Activated CD8-positive, alpha-beta memory T cell treated with anti-CD3 and anti-CD28 coated beads, Interleukin-2, amount 50 U/mL, for 24 hours (primary cell): ENCODE data around the gene PDGFD.

ENCODE experiments used
- DNase-seq: peaks from one replicate; pipeline ENCODE4 v3.0.0-alpha.2; 2020; ENCODE audit errors: extremely low read depth

Gene PDGFD

GRCh38 chr11:103958475-103959215, 205.3 kb downstream of the PDGFD start:
- no peak for DNase-seq

GRCh38 chr11:103953797-103954486, 210.0 kb downstream of the PDGFD start:
- no peak for DNase-seq

GRCh38 chr11:103949781-103950180, 214.2 kb downstream of the PDGFD start:
- no peak for DNase-seq

- DNase-seq: no peak
Measured at GRCh38 chr11:103948187-103948763, 215.7 kb downstream of the PDGFD start.

GRCh38 chr11:103947546-103947919, 216.4 kb downstream of the PDGFD start:
- DNase-seq: no peak

- DNase-seq: no peak
Measured at GRCh38 chr11:103946793-103947545, 217.0 kb downstream of the PDGFD start.

GRCh38 chr11:103944251-103944940, 219.6 kb downstream of the PDGFD start:
- no peak for DNase-seq

- DNase-seq: no peak
Measured at GRCh38 chr11:103942646-103943045, 221.3 kb downstream of the PDGFD start.

GRCh38 chr11:103940551-103940950, 223.4 kb downstream of the PDGFD start:
- no peak for DNase-seq

GRCh38 chr11:103939694-103940093, 224.3 kb downstream of the PDGFD start:
- no peak for DNase-seq

- no peak for DNase-seq
Measured at GRCh38 chr11:103936059-103936458, 227.9 kb downstream of the PDGFD start.

- no peak for DNase-seq
Measured at GRCh38 chr11:103935219-103935618, 228.7 kb downstream of the PDGFD start.

GRCh38 chr11:103929170-103929903, 234.6 kb downstream of the PDGFD start:
- DNase-seq: no peak

- no peak for DNase-seq
Measured at GRCh38 chr11:103928802-103929161, 235.2 kb downstream of the PDGFD start.

GRCh38 chr11:103928040-103928801, 235.7 kb downstream of the PDGFD start:
- DNase-seq: no peak

- DNase-seq: no peak
Measured at GRCh38 chr11:103927535-103927934, 236.4 kb downstream of the PDGFD start.

- DNase-seq: no peak
Measured at GRCh38 chr11:103926990-103927389, 237.0 kb downstream of the PDGFD start.

- no peak for DNase-seq
Measured at GRCh38 chr11:103924166-103925013, 239.6 kb downstream of the PDGFD start.

- no peak for DNase-seq
Measured at GRCh38 chr11:103923451-103923931, 240.5 kb downstream of the PDGFD start.
